Measurements from ENCODE around the gene DBNDD1.

Gene DBNDD1

GRCh38 chr16:89985219-89985618 lies 34.0 kb downstream of the DBNDD1 start:
- TF ChIP-seq, protein P1, sequence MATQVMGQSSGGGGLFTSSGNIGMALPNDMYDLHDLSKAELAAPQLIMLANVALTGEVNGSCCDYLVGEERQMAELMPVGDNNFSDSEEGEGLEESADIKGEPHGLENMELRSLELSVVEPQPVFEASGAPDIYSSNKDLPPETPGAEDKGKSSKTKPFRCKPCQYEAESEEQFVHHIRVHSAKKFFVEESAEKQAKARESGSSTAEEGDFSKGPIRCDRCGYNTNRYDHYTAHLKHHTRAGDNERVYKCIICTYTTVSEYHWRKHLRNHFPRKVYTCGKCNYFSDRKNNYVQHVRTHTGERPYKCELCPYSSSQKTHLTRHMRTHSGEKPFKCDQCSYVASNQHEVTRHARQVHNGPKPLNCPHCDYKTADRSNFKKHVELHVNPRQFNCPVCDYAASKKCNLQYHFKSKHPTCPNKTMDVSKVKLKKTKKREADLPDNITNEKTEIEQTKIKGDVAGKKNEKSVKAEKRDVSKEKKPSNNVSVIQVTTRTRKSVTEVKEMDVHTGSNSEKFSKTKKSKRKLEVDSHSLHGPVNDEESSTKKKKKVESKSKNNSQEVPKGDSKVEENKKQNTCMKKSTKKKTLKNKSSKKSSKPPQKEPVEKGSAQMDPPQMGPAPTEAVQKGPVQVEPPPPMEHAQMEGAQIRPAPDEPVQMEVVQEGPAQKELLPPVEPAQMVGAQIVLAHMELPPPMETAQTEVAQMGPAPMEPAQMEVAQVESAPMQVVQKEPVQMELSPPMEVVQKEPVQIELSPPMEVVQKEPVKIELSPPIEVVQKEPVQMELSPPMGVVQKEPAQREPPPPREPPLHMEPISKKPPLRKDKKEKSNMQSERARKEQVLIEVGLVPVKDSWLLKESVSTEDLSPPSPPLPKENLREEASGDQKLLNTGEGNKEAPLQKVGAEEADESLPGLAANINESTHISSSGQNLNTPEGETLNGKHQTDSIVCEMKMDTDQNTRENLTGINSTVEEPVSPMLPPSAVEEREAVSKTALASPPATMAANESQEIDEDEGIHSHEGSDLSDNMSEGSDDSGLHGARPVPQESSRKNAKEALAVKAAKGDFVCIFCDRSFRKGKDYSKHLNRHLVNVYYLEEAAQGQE (IDR thresholded peaks at IDR 0.05; ENCODE audit: insufficient read depth in 1 of 2, low read depth in 2 of 2, low read length in 2 of 2): no peak
- TF ChIP-seq FOXP2 (optimal IDR thresholded peaks at IDR 0.05; ENCODE audit: borderline replicate concordance, extremely low read depth, extremely low read length, insufficient read depth) (no peak), TAF1 (IDR thresholded peaks at IDR 0.05; ENCODE audit: borderline replicate concordance, insufficient read depth, low read length) (no peak), POLR2AphosphoS5 (IDR thresholded peaks at IDR 0.05; ENCODE audit: low read depth, low read length) (no peak), SIN3A (IDR thresholded peaks at IDR 0.05; ENCODE audit: borderline replicate concordance, insufficient read depth, low read length) (no peak)

DNA sequence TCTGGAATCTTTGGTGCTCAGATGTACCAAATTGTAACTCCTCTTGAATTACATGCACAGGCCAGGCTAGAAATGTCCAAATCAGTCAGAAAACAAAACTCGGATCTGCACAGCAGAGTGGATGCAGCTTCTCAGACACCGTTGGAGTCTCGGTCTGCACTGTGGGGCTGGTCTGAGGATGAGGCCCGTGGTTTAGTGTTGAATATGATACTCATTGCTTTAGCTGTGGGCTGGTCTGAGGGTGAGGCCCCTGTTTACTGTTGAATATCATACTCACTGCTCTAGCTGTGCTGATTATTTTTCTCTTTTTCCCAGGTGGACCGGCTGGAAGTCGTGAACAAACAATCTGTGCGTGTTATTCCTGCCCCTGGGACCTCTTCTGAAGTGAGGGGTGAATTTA lies 35.0 kb downstream of the DBNDD1 start:
- TF ChIP-seq FOXP2 (optimal IDR thresholded peaks at IDR 0.05; ENCODE audit: borderline replicate concordance, extremely low read depth, extremely low read length, insufficient read depth): no peak
- no peak for TF ChIP-seq TAF1 (IDR thresholded peaks at IDR 0.05; ENCODE audit: borderline replicate concordance, insufficient read depth, low read length)
- TF ChIP-seq, protein P1 (IDR thresholded peaks at IDR 0.05; ENCODE audit: insufficient read depth in 1 of 2, low read depth in 2 of 2, low read length in 2 of 2): no peak
- TF ChIP-seq SIN3A (IDR thresholded peaks at IDR 0.05; ENCODE audit: borderline replicate concordance, insufficient read depth, low read length): no peak
- no peak for TF ChIP-seq POLR2AphosphoS5 (IDR thresholded peaks at IDR 0.05; ENCODE audit: low read depth, low read length)

DNA sequence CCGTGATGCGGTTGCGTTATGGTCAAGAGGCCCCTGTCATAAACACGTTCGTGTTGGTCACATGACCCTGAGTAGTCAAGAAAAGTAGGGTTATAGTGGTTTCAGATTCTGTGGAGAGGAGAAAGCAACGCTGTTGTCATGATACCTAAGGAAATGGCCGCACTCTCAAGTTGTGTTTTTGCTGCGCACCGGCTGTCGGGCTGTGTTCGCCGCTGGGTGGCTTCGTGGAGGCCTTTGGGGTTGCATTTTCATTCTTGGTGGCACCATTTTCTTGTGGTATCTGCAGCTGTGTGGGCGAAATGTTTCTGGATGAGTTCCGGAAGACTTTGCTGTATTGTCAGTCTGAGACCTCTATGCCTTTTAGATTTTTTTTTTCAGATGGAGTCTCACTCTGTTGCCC lies 35.7 kb downstream of the DBNDD1 start:
- TF ChIP-seq, protein P1 (IDR thresholded peaks at IDR 0.05; ENCODE audit: insufficient read depth in 1 of 2, low read depth in 2 of 2, low read length in 2 of 2): no peak
- no peak for TF ChIP-seq FOXP2 (optimal IDR thresholded peaks at IDR 0.05; ENCODE audit: borderline replicate concordance, extremely low read depth, extremely low read length, insufficient read depth)
- no peak for TF ChIP-seq TAF1 (IDR thresholded peaks at IDR 0.05; ENCODE audit: borderline replicate concordance, insufficient read depth, low read length)
- TF ChIP-seq POLR2AphosphoS5 (IDR thresholded peaks at IDR 0.05; ENCODE audit: low read depth, low read length): no peak
- TF ChIP-seq SIN3A (IDR thresholded peaks at IDR 0.05; ENCODE audit: borderline replicate concordance, insufficient read depth, low read length): no peak

DNA sequence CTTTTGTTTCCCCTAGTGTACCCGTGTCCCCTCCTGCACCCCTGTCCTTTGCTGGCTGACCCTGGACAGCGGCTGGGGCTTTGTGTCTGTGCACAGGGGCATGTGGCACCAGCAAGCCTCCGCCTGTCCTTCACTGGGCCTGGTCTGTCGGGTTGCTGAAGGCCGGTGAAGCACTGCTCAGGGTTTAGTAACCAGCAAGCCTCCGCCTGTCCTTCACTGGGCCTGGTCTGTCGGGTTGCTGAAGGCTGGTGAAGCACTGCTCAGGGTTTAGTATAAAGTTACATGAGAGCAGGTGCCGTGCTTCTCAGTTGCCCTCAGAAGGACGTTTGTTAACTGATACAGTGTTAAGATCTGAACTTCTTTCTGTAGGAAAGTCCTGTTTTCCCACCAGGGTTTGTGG lies 36.9 kb downstream of the DBNDD1 start:
- TF ChIP-seq, protein P1 (IDR thresholded peaks at IDR 0.05; ENCODE audit: insufficient read depth in 1 of 2, low read depth in 2 of 2, low read length in 2 of 2): no peak
- TF ChIP-seq SIN3A (IDR thresholded peaks at IDR 0.05; ENCODE audit: borderline replicate concordance, insufficient read depth, low read length) (no peak), FOXP2 (optimal IDR thresholded peaks at IDR 0.05; ENCODE audit: borderline replicate concordance, extremely low read depth, extremely low read length, insufficient read depth) (no peak), POLR2AphosphoS5 (IDR thresholded peaks at IDR 0.05; ENCODE audit: low read depth, low read length) (no peak), TAF1 (IDR thresholded peaks at IDR 0.05; ENCODE audit: borderline replicate concordance, insufficient read depth, low read length) (no peak)

DNA sequence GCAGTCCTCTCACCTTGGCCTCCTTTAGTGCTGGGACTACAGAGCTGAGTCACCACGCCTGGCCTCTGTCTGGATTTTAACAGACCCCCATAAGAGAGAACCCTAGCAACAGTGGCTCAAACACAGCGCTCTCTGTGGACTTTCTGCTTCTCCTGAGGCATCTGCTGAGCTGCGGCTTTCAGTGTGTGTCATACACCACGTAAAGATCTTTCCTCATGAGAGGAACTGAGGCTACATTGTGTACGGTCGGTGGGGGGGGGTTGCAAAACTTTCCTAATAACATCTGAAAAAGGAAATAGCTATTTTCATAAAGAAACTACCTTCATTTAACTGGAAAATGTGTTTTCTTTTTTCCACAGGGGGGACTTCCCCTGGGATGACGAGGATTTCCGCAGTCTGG lies 37.8 kb downstream of the DBNDD1 start:
- TF ChIP-seq TAF1 (IDR thresholded peaks at IDR 0.05; ENCODE audit: borderline replicate concordance, insufficient read depth, low read length) (no peak), FOXP2 (optimal IDR thresholded peaks at IDR 0.05; ENCODE audit: borderline replicate concordance, extremely low read depth, extremely low read length, insufficient read depth) (no peak), SIN3A (IDR thresholded peaks at IDR 0.05; ENCODE audit: borderline replicate concordance, insufficient read depth, low read length) (no peak), POLR2AphosphoS5 (IDR thresholded peaks at IDR 0.05; ENCODE audit: low read depth, low read length) (no peak)
- TF ChIP-seq, protein P1 (IDR thresholded peaks at IDR 0.05; ENCODE audit: insufficient read depth in 1 of 2, low read depth in 2 of 2, low read length in 2 of 2): no peak

Data from PFSK-1 (cell line).